GM21360 (cell line): ENCODE data around the gene SPEN.

Experiments
- ATAC-seq: cut with Tn5 transposase; IDR thresholded peaks from one replicate; pipeline ENCODE4 v1.9.1; 2021; ENCODE audit warnings: mild to moderate bottlenecking, moderate library complexity; ENCODE audit not compliant: unreplicated experiment

The SPEN gene

DNA sequence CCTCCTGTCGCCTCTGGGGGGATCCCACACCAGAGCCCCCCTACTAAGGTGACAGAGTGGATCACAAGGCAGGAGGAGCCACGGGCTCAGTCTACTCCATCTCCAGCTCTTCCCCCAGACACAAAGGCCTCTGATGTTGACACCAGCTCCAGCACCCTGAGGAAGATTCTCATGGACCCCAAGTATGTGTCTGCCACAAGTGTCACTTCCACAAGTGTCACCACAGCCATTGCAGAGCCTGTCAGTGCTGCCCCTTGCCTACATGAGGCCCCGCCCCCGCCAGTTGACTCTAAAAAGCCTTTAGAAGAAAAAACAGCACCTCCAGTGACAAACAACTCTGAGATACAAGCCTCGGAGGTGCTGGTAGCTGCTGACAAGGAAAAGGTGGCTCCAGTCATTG, 86.2 kb downstream of the SPEN start:
- ATAC-seq = no peak

DNA sequence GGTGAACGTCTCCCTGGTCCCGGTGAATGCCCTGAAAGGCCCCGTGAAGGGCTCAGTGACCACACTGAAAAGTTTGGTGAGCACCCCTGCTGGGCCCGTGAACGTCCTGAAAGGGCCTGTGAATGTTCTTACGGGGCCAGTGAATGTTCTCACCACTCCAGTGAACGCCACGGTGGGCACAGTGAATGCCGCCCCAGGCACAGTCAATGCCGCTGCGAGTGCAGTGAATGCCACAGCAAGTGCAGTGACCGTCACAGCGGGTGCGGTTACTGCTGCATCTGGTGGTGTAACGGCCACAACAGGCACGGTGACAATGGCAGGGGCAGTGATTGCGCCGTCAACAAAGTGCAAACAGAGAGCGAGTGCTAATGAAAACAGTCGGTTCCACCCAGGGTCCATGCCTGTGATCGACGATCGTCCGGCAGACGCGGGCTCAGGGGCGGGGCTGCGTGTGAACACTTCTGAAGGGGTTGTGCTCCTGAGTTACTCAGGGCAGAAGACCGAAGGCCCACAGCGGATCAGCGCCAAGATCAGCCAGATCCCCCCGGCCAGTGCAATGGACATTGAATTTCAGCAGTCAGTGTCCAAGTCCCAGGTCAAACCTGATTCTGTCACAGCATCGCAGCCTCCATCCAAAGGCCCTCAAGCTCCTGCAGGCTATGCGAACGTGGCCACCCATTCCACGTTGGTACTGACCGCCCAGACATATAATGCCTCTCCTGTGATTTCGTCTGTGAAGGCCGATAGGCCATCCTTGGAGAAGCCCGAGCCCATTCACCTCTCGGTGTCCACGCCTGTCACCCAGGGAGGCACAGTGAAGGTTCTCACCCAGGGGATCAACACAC, 86.9 kb downstream of the SPEN start:
- ATAC-seq = no peak

DNA sequence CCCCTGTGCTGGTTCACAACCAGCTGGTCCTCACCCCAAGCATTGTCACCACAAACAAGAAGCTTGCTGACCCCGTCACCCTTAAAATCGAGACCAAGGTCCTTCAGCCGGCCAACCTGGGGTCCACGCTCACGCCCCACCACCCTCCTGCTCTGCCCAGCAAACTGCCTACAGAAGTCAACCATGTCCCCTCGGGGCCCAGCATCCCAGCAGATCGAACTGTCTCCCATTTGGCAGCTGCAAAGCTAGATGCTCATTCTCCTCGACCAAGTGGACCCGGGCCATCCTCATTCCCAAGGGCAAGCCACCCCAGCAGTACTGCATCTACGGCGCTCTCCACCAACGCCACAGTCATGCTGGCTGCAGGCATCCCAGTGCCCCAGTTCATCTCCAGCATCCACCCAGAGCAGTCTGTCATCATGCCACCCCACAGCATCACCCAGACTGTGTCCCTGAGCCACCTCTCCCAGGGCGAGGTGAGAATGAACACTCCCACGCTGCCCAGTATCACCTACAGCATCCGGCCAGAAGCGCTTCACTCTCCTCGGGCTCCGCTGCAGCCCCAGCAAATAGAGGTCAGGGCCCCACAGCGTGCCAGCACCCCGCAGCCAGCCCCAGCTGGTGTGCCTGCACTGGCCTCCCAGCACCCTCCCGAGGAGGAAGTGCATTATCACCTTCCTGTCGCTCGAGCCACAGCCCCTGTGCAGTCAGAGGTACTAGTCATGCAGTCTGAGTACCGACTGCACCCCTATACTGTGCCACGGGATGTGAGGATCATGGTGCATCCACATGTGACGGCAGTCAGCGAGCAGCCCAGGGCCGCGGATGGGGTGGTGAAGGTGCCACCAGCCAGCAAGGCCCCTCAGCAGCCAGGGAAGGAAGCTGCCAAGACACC, 87.8 kb downstream of the SPEN start:
- no peak for ATAC-seq

DNA sequence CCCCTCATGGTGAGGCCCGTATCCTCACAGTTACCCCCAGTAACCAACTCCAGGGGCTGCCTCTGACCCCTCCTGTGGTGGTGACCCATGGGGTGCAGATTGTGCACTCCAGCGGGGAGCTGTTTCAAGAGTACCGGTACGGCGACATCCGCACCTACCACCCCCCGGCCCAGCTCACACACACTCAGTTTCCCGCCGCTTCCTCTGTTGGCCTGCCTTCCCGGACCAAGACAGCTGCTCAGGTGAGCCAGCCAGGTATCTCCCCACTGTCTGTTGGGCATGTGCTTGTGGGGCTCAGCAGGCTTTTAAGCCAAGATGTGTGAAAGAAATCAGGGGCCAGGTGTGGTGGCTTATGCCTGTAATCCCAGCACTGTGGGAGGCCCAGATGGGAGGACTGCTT, 88.5 kb downstream of the SPEN start:
- ATAC-seq = no peak

DNA sequence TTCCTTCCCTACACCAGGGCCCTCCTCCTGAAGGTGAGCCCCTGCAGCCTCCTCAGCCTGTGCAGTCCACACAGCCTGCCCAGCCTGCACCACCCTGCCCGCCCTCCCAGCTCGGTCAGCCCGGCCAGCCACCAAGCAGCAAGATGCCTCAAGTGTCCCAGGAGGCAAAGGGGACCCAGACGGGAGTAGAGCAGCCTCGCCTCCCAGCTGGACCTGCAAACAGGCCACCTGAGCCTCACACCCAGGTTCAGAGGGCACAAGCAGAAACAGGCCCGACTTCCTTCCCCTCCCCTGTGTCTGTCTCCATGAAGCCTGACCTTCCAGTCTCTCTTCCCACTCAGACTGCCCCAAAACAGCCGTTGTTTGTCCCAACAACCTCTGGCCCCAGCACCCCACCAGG, 89.6 kb downstream of the SPEN start:
- ATAC-seq = no peak

DNA sequence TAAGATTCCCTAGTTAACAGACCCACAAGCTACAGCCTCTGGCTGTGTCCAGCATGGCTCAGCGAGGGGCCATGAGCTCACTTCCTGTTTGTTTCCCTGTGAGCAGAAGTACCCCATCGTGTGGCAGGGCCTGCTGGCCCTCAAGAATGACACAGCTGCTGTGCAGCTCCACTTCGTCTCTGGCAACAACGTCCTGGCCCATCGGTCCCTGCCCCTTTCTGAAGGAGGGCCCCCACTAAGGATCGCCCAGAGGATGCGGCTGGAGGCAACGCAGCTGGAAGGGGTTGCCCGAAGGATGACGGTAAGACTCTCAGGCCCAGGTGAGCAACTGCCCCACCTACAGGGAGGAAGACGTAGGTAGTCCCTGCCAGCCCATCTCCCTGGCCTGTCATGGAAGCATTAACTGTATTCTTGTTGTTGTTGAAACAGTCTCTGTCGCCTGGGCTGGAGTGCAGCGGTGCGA, 90.2 kb downstream of the SPEN start:
- ATAC-seq = no peak

DNA sequence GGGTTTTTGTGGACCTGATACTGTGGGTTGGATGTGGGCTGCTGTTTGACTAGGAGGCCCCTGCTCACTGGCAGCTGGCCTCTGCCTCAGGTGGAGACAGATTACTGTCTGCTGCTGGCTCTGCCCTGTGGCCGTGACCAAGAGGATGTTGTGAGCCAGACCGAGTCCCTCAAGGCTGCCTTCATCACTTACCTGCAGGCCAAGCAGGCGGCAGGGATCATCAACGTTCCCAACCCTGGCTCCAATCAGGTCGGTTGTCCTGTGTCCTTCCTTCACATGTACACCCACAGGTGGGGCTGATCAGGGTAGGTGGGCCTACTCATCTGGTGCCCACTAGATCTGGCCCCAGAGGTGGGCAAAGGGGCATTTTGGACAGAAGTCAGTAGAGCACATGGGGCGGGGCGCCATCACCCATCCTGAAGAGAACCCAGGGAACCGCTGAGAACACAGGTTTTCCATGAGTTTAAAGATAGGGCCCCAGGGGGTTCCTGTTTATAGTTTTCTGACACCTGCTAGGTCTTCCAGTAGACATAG, 91.2 kb downstream of the SPEN start:
- no peak for ATAC-seq

DNA sequence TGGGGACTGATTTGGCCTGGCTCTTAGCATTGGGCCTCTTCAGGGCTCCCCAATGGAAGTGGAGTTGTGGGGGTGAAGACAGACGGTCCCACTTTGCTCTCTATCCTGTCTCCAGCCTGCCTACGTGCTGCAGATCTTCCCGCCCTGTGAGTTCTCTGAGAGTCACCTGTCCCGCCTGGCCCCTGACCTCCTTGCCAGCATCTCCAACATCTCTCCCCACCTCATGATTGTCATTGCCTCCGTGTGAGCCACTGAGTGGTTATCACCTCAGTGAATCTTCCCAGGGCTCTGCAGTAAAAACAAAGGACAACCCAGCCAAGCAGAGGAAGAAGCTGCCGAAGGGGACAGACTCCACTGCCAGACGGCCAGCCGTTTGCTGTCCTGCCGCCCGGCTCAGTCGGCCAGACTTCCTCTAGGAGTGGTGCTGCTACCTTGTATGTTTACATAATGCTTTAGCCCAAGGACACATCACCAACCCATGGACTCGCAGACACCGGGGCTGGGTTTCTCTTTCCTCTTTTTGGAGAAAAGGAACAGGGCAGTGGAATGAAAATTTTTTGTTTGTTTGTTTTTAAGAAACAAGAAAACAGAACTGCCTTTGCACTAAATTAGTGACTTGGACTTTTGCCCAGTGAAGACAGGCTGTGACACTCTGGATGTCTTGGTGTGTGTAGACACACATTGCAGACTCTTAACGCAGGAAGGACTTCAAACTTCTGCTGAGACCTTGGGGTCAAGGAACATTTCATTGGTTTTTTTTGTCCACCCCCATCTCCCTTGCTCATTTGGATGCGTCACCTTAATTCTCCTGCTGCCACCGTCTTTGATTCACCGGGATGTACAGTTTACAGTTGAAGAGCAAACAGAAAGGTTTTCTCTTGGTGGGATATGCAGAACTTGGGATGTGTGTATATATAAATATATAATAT, 91.9 kb downstream of the SPEN start:
- ATAC-seq = no peak

DNA sequence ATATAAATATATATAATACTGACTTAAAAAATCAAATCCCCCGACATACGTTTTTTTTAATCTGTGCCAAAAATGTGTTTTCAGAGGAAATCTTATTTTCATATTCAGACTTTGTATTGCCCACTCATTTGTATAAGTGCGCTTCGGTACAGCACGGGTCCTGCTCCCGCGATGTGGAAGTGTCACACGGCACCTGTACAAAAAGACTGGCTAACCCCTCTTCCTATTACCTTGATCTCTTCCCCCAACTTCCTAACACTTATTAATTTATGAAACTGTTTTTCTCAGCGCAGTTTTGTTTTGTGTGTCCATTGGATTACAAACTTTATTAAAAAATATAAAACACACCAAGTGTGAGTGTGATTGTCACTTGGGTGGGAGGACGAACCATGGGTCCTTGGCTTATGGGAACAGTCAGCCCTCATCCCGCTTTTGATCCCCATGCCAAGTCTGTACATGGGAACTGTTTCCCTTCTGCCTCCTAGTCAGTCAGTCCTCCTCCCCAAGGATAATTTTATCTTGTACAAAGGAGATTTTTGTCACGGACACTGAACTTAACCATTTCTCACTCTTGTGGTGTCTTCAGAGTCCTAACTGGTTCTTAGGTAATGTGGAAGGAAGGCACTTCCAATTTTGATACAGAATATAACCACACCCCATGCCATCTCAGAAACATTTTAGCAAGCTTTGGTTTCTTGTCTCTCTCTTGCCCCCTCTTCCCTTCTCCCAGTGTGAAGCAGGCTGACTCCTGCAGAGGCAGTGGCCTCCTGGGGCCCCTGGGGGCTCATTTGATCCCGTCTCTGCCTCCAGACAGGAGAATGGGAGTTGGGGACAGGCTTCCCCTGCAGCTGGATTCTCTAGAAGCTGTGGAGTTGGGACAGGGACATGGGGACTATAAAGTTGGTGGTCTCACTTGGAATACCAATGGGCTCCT, 92.9 kb downstream of the SPEN start:
- no peak for ATAC-seq

DNA sequence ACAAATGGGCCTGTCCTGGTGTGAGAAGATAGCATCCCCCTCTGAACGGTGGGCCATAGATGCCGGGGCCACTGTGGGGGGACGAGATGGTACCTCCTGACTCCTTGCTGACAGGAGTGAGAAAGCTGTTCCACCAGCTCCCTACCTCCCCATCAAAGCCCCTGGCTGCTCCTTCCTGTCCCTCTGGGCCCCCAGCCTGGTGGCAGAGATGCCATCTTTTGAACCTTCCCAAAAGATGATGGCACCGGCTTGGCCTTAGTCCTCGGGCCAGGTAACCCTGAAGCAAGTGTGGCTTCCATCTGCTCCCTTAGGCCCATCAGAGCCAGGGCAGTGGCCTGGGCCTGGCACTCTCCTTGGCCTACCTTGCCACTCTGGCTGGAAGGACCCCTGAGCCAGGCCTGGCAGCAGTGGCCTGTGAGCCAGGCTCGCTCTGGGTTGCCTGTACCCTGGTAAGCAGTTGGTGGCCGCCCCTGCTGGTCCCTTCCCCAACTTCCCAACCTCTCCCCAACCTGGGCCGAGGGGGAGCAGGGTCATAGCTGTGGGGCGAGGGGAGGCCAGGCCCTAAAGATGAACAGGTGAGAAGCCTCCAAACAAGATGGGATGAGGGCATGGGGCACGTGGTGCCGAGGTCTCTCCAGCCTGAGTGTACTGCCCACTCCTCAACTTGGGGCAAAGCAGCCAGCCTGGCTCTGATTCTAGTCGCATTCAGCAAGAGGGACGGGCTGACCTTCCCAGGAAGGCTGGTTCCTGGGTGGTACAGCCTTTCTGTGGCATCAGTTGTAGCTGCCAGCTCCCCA, 93.7 kb downstream of the SPEN start:
- ATAC-seq = no peak

DNA sequence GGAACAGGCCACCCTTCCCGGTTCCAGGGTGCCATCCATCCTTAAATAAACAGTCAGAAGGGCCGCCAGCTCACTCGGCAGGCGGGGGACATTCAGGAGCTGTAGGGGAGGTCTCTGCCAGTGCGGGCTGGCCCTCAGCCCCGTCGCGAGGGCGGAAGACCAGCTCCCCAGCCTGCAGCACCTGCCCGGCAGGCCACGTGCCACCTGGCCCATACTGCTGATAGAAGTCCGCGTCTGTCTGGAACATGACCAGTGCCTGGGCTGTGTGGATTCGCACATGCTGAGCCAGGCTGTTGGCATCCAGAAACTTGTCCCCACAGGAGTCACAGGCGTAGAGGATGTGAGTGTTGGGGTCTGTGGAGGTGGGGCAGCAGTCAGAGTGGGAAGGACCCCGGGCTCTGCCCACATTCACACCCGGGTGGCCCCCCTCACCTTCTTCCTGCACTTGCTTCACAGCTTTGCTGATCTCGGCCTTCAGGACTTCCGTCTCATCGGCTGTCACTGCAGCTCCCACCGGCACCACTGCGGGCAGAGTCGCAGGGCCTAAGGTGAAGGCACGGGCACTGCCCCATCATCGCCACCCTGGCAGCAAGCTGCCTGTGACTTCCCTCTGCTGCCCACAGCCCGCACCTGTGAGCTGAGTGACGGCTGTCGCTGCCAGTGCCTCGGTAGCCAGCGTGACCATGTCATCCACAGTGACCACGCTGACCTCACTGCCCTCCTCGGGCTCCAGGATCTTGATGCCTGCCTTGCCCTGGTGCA, 94.6 kb downstream of the SPEN start:
- ATAC-seq = no peak

DNA sequence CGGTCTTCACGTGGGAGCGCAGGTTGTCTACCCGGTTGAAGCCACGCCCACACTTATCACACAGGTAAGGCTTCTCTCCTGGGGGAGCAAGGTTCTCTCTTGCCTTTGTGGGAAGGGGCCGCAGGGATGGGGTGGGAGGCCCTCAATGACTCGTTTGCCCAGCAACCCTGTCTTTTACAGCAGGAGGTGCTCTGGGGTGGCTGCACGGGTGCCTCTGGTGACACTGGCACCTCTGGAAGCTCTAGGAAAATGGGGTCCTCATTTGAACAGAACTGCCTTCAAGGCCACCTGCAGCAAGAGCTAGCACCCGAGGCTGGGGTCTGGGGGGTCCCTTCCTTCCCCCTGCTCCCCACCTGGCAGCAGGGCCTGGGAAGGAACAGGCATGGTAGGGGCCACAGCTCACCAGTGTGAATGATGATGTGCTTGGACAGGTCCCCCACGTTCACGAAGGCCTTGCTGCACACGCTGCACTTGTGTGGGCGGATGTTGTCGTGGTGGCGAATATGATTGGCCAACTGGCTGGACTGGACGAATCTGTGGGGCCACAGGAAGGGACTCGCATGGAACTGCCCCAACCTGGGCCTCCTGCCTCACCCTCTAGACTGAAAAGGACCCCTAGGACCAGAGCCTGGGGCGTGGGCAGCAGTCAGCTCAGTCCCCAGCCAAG, 95.3 kb downstream of the SPEN start:
- no peak for ATAC-seq

DNA sequence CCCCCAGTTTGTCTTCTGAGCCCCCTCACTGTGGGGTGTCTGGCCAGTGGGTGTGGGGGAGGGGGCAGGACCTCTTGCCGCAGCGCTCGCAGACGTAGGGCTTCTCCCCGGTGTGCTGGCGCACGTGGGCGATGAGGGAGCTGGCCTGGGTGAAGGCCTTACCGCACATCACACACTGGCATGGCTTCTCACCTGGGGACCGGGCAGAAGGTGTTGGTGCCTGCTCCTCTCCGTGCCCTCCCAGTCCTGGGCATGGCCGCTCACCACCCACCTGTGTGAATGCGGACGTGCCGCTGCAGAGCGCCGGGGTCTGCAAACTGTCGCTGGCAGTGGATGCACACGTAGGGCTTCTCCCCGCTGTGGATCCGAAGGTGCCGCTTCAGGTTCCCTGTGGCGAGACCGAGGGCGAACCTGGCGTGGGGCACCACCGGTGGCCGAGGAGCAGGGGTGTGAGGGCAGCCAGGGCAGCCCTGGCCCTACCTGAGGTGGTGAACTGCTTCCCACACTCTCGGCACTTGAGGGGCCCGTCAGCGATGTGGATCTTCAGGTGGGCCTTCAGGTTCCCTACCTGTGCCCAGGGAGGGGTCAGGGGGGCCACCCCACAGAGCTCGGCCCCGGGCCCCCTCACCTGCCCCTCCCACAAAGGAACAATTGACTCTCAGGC, 96.0 kb downstream of the SPEN start:
- ATAC-seq = no peak

DNA sequence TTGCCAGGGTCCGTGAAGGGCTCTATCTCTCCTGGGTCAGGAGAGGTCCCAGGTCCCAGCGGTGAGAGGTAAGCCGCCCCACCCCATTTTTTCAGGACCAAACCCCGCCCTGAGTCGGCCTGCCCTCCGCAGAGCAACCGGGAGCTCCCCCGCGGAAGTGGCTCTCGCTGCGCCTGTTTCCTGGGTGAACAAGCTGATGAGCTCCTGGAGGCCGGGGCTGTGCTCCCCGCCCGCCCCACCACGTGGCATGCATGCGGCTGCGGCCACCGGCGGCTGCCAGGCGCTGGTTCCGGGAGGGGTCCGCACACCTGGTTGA, 96.4 kb downstream of the SPEN start:
- no peak for ATAC-seq

DNA sequence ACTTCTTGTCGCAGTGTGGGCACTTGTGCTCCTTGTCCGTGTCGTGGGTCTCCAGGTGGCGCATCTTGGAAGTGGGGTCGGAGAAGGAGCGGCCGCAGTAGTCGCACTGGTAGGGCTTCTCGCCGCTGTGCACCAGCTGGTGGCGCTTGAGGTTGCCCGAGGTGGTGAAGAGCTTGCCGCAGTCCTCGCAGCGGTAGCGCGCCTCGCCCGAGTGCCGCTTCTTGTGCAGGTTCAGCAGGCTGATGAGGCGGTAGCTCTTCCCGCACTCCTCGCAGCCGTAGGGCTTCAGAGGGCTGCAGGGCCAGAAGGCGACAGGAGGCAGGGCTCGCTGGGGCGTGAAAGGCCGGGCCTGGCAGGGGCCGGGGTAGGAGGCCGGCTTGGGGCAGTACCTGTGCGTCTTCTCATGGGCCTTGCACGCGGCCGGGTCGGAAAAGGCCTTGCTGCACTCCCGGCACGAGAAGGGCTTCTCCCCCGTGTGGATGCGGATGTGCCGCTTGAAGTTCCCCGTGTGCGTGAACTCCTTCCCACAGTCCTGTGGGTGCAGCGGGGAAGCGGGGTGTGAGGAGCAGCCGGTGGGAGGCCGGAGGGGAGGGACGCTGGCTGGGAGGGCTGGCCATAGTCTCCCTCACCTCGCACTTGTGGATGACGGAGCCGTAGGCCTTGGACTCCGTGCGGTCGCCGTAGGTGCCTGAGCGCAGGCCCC, 97.0 kb downstream of the SPEN start:
- ATAC-seq = no peak

DNA sequence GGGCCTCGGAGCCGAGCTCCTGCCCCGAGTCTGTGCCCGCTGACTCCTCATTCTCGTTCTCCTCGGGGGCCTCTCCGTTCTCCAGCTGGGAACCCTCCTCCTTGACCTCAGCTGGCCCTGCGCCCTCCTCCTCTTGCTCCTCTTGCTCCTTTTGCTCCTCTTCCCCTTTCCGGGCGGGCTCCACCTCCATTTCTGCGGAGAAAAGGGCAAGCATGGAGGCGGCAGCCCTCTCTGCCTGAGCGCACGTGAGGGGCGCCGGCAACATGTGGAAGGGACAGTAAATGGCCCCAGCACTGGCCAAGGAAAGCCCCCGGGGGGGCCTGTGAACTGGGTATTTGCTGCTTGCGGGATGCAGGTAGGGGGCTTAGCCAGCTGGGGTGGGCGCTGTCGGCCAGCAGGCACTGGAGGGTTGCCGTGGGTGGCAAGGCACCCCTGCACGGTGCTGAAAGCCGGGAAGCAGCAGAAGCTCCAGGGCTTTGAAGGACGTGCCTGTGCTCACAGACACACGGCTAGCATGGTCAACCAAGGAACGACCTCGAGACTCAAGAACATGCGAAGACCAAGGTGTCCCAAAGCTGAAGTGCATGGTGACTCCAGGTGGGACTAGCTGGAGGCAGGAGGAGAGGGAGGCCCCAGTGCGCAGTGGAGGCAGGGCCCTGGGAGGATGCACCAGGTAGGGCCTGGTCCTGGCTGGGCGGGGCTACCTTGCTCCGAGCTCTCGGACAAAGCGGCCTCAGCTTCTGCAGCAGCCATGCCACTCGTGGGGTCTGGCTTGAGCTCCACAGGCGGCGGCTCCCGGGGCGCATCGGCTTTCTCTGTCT, 97.7 kb downstream of the SPEN start:
- no peak for ATAC-seq
